H1 (cell line): ENCODE measurements around the gene ALDOC. TPM values are rescaled to one million over a fixed set of nuclear protein-coding genes. Genes with fewer than 3 reads are reported as not detected.

Source experiments
- CHD7 ChIP-seq: fragments of 300-600 bp; sonication (generic); IDR thresholded peaks from 2 replicates; pipeline ENCODE4 v1.7.1; 2012; ENCODE audit warnings: low read length, moderate library complexity, mild to moderate bottlenecking, inconsistent platforms; ENCODE audit not compliant: insufficient replicate concordance
- polyA plus RNA-seq, 7 experiments: library from polyadenylated mRNA; depleted of rRNA in 3 of 7; stranded (reverse) in 5 of 7; unstranded in 2 of 7; fragments of >200 nt in 5 of 7; fragments of 200-250 nt in 2 of 7; gene quantifications; 1 replicate in 5 of 7; 2 replicates in 1 of 7; 4 replicates in 1 of 7; pipeline versions ENCODE4 v1.2.1 to v1.2.3, GENCODE V29; 2011 to 2013; ENCODE audit warnings: missing spikeins in 2 of 7, mixed read lengths in 2 of 7
- total RNA-seq: library from RNA; stranded (reverse); fragmentation: NEBNext Ultra II Directional; extraction: Animal tissue kit (Norgen Biotek cat#: 25700); gene quantifications from 2 replicates; pipeline ENCODE4 v1.2.1, GENCODE V29; 2021

The ALDOC gene
- total and polyA plus RNA-seq, 2 of the 8 experiments (the other 6 are each of a cell fraction or from before 2014, with no cell fraction given): 51.6 to 103 TPM

GRCh38 chr17:28548417-28549130 is 28.1 kb downstream of the ALDOC start (continued):
- no peak for TF ChIP-seq CHD7
